Parathyroid adenoma (tissue), 2 donors: Measurements from ENCODE around the gene RAB3A.

Experiments
- H2AFZ ChIP-seq: fragments of 300-600 bp; sonication (generic); one replicate; pipeline ENCODE4 v1.7.0; 2017; ENCODE audit warnings: antibody characterized with exemption, mild to moderate bottlenecking
- H3K27ac ChIP-seq: fragments of 300-600 bp; sonication (generic); one replicate; pipeline ENCODE4 v1.7.0; 2017
- H3K27me3 ChIP-seq: fragments of 300-600 bp; sonication (generic); one replicate; pipeline ENCODE4 v1.7.0; 2017; ENCODE audit warnings: low read length; ENCODE audit not compliant: control insufficient read depth, insufficient read depth
- H3K36me3 ChIP-seq: fragments of 300-600 bp; sonication (generic); one replicate; pipeline ENCODE4 v1.7.0; 2017; ENCODE audit warnings: low read length; ENCODE audit not compliant: control insufficient read depth, insufficient read depth
- H3K4me1 ChIP-seq: fragments of 300-600 bp; sonication (generic); one replicate; pipeline ENCODE4 v1.7.0; 2017; ENCODE audit warnings: control low read depth
- H3K4me2 ChIP-seq: fragments of 300-600 bp; sonication (generic); one replicate; pipeline ENCODE4 v1.7.0; 2017; ENCODE audit warnings: low read length
- H3K4me3 ChIP-seq: fragments of 300-600 bp; sonication (generic); one replicate; pipeline ENCODE4 v1.7.0; 2017; ENCODE audit warnings: low read depth, low read length
- H3K79me2 ChIP-seq: fragments of 300-600 bp; sonication (generic); one replicate; pipeline ENCODE4 v1.7.0; 2017; ENCODE audit warnings: control low read depth
- H3K9ac ChIP-seq: fragments of 300-600 bp; sonication (generic); one replicate; pipeline ENCODE4 v1.7.0; 2017; ENCODE audit warnings: mild to moderate bottlenecking
- H3K9me3 ChIP-seq: fragments of 300-600 bp; sonication (generic); one replicate; pipeline ENCODE4 v1.7.0; 2017; ENCODE audit warnings: low read length; ENCODE audit not compliant: control insufficient read depth
- TF ChIP-seq, protein P1 (sequence below): fragments of 300-600 bp; sonication (generic); IDR thresholded peaks from one replicate; pipeline ENCODE4 v1.7.0; 2017; ENCODE audit warnings: antibody characterized with exemption, mild to moderate bottlenecking
- donor health status: primary hyperparathyroidism.

RAB3A gene

DNA sequence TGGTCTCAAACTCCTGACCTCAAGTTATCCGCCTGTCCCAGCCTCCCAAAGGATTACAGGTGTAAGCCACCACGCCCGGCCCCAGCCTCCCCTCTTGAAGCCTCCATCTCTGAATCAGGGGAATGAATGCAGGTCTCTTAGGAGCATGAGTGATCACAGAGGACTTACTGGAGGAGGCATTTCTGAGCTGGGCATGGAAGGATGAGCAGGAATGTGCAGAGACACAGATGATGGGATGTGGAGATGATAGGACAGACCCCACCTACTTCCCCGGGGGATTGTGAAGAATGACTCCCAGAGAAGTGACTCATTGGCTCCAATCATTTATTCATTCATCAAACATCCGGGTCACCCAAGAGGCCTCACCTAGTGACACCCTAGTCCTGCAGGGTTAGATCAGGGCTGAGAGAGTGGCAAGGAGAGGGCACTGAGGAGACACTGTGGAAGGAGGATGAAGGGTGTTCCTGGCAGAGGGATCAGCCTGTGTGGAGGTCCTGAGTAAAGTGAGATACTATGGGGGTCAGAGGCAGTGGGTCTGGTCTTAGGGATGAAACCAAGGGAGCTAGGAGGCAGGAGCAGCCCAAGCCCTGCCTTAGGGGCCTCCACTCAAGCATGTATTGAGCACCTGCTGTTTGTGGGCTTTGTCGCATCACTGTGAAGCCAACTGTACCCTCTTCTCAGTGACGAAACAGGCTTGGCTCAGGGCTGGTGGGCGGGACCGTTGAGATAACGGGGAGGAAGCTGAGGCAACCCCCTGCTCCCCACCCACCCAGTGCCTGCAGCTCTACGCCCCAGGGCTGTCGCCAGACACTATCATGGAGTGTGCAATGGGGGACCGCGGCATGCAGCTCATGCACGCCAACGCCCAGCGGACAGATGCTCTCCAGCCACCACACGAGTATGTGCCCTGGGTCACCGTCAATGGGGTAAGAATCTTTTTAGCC is 27.2 kb downstream of the RAB3A start:
- TF ChIP-seq, protein P1, sequence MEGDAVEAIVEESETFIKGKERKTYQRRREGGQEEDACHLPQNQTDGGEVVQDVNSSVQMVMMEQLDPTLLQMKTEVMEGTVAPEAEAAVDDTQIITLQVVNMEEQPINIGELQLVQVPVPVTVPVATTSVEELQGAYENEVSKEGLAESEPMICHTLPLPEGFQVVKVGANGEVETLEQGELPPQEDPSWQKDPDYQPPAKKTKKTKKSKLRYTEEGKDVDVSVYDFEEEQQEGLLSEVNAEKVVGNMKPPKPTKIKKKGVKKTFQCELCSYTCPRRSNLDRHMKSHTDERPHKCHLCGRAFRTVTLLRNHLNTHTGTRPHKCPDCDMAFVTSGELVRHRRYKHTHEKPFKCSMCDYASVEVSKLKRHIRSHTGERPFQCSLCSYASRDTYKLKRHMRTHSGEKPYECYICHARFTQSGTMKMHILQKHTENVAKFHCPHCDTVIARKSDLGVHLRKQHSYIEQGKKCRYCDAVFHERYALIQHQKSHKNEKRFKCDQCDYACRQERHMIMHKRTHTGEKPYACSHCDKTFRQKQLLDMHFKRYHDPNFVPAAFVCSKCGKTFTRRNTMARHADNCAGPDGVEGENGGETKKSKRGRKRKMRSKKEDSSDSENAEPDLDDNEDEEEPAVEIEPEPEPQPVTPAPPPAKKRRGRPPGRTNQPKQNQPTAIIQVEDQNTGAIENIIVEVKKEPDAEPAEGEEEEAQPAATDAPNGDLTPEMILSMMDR = no peak
- Histone ChIP-seq H3K9me3 (no peaks in the 10 kb centered on the region), H3K27ac (no peak overlapping the region), H3K4me2 (no peak overlapping the region), H2AFZ (no peak overlapping the region), H3K27me3 (no peaks in the 10 kb centered on the region), H3K9ac (no peak overlapping the region), H3K4me1 (peaks cover 8% of the 10 kb centered on the region), H3K36me3 (no peaks in the 10 kb centered on the region), H3K79me2 (no peaks in the 10 kb centered on the region), H3K4me3 (no peak overlapping the region)

DNA sequence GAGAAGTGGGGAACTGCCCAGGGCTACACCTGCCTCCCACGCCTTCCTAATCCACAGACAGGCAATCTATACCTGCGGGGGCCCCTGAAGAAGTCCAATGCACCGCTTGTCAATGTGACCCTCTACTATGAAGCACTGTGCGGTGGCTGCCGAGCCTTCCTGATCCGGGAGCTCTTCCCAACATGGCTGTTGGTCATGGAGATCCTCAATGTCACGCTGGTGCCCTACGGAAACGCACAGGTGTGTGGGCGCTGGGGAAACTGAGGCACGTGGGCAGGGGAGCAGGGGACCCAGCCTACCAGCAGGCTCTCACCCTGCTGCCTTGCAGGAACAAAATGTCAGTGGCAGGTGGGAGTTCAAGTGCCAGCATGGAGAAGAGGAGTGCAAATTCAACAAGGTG is 28.9 kb downstream of the RAB3A start:
- Histone ChIP-seq H3K27me3 (no peaks in the 10 kb centered on the region), H3K27ac (no peak overlapping the region), H3K9me3 (no peaks in the 10 kb centered on the region), H3K36me3 (no peaks in the 10 kb centered on the region), H3K4me2 (no peak overlapping the region), H3K9ac (no peak overlapping the region), H3K4me1 (peaks cover 8% of the 10 kb centered on the region), H3K79me2 (no peaks in the 10 kb centered on the region), H3K4me3 (no peak overlapping the region), H2AFZ (no peak overlapping the region)
- TF ChIP-seq, protein P1 = no peak

DNA sequence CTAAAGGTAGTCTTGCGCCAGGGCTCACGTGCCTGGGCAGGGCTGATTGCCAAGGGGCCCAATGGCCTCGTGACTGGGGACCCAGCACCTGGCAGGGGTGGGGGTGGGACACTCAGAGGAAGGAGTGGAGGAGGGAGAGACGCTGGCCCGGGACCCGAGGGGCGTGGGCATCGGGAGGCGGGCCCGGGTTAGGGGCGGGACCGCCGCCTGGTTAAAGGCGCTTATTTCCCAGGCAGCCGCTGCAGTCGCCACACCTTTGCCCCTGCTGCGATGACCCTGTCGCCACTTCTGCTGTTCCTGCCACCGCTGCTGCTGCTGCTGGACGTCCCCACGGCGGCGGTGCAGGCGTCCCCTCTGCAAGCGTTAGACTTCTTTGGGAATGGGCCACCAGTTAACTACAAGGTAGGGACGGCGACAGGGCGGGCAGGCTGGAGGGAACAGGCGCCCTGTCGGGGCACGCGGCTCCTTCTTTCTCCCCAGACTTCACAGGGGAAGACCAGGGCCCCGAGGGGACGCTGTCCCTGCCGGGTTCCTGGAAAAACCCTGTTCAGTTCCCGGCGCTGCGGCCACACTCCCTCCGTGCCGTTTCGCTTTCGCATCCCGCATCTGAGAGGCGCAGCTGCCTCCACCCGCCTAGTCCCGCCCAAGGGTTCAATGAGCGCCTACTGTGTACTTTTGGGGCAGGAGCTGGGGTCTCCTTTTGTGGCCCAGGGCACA is 30.1 kb downstream of the RAB3A start, which contains the start of gene IFI30:
Gene IFI30, plus strand, starts transcription at position 242 of the 717 bp plus-strand sequence. Its CDS starts 29 bp downstream, at position 271.
- no peaks in the 10 kb centered on the region for H3K9me3 ChIP-seq
- H2AFZ ChIP-seq = peak within 1 kb of the TSS; percentile 80
- no peaks in the 10 kb centered on the region for H3K79me2 ChIP-seq
- H3K4me2 ChIP-seq = peak within 1 kb of the TSS; percentile 87
- TF ChIP-seq, protein P1 = no peak
- H3K36me3 ChIP-seq = no peaks in the 10 kb centered on the region
- peak within 1 kb of the TSS; percentile 35 for H3K9ac ChIP-seq
- H3K4me3 ChIP-seq = peak within 1 kb of the TSS; percentile 81
- peak within 1 kb of the TSS; percentile 69 for H3K27ac ChIP-seq
- no peaks in the 10 kb centered on the region for H3K27me3 ChIP-seq
- H3K4me1 ChIP-seq = peaks cover 8% of the 10 kb centered on the region

DNA sequence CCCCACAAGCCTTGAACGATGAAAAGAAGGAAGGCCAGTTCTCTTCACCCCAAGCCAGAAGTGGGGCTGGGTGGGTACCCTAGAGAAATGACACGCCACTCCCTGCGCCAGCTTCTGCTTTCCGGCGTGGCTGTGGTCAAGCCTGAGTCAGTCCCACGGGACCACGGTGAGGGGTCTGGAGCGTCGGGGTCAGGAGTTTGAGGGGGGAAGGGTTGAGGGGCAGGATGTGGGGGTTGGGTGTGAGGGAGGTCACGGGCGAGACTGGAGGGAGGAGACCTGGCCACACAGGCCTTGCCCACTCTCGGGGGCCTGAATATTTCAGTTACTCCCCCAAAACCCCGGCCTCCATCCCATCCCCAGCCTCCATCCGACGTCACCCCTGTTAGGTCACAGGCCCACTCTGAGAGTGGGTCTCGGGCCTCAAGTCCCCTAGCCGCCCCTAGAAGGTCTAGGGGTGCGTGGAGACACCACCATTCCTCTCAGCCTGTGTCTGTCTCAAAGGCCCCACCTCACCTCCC is 30.7 kb downstream of the RAB3A start:
- H3K4me3 ChIP-seq = peak overlapping the region; percentile 81
- peak overlapping the region; percentile 87 for H3K4me2 ChIP-seq
- peak overlapping the region; percentile 80 for H2AFZ ChIP-seq
- H3K36me3 ChIP-seq = no peaks in the 10 kb centered on the region
- no peak overlapping the region for H3K9ac ChIP-seq
- no peaks in the 10 kb centered on the region for H3K9me3 ChIP-seq
- H3K4me1 ChIP-seq = peaks cover 8% of the 10 kb centered on the region
- H3K27ac ChIP-seq = peak overlapping the region; percentile 69
- TF ChIP-seq, protein P1 = no peak
- no peaks in the 10 kb centered on the region for H3K79me2 ChIP-seq
- H3K27me3 ChIP-seq = no peaks in the 10 kb centered on the region
